Ramos (cell line): Measurements from ENCODE around the gene PACS1.
"Not testable (repeated sequence)": the region's sequence is repeated elsewhere in the genome, so short reads cannot be mapped to it uniquely, and the experiment has no call there.

ENCODE experiments used
- in situ Hi-C: fragments of 300-500 bp; cut with MboI; formaldehyde crosslinking; loops from one replicate; pipeline ENCODE4 v1.14.3; 2022; ENCODE audit warnings: low sequenced_read_pairs; ENCODE audit not compliant: unreplicated experiment

Gene PACS1

DNA sequence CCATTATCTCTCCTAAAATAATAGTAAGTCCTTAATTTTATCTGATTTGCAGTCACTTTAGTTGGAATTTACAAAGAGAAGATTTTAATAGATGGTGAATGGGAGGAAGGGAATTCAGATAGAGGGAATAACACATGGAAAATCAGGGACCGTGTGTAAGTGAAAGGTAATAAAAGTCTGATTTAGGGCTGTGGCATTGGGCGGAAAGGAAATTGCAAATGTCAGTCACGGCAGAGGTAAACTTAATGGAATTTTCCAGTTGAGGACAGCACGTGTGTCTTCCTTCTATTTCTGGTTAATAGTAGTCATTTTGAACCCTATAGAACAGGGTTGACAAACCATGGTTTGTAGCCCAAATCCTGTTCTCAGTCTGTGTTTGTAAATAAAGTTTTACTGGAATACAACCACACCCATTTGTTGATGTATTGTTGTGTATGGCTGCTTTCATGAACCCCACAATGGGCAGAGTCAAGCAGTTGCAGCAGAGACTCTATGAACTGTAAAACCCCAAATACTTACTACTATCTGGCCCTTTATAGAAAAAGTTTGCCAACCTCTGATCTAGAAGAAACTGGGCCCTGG, 34.1 kb downstream of the PACS1 start:
- in situ Hi-C loops = no loop called here

DNA sequence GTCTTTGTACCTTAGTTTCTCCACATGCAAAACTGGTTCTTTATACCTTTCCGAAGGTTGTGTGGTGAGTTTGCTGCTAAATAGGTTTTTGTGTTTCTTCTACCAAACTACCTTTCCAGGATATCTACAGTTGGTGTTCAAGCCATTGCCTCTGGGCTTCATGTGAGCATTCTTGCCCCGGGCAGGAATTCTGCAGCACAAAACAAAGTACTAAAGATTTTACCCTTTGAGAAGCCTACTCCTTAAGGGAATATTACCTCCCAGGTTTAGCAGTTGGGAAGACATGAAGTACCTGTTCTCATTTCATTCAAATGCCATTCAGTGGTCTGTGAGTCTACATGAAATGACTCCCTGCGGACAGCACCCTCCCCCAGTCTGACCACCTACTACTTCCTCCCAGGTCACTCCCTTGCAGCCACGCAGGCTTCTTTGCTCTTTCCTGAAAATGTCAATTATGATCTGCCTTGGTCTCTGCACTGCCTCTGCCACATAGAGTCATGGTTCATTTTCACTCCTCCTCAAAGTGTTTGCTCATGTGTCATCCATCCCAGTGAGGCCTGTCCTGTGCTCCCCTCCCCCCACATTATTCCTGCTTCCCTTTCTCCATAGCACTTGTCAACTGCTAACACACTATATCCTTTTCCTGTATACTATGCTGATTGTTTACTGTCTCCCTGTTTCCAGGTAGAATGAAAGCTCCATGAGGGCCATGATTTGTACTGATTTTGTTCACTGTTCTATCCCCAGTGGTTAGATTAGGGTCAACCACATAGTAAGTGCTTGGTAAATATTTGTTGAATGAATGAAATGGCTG, 36.9 kb downstream of the PACS1 start:
- in situ Hi-C loops = no loop called here

DNA sequence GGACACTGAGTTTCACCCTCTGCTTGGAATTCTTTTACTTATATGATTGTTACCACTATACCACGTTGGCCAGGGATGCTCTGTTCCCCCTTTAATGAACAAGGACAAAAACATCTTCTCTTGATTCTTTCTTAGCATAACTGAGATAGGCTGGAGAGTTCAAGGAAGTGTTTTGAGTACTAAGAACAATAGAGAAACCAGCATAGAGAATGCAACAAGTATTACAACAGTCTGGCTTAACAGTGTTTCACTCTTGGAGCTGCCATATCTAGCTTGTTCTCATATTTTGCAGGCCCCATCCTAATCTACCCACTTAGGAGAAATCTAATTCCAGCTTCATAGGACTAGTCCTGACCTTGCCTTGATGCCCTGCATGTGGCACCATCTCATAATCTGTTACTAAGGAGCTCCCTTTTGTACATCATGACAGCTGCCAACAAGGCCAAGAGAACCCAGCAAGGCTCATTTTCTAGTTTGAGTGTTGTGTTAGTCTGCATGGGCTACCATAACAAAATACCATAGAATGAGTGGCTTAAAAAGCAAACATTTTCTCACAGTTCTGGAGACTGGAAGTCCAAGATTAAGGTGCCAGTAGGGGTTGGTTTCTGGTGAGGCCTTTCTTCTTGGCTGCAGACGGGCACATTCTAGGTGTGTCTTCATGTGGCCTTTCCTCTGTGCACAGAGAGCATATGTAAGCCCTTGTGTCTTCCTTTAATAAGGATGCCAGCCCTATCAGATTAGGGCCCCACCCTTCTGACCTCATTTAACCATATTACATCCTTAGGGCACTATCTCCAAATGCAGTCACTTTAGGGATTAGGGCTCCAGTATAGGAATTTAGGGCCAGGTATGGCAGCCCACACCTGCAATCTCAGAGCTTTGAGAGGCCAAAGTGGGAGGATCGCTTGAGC, 37.8 kb downstream of the PACS1 start:
- in situ Hi-C loops = no loop called here

DNA sequence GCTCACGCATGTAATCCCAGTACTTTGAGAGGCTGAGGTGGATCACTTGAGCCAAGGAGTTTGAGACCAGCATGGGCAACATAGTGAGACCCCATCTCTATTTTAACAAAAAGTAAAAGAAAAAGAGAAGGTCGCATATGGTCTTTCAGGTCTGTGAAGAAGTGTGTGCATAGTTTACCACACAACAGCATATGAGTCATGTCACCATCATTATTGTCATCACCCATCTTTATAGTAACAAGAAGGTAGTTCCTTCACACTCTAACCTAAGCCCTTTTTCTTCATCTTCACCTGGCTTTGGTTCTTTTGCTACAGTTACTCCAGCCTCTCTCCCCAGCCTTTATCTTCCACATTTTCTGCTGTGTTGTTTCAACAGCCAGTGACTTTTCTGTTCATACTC, 39.2 kb downstream of the PACS1 start:
- in situ Hi-C loops = no loop called here

DNA sequence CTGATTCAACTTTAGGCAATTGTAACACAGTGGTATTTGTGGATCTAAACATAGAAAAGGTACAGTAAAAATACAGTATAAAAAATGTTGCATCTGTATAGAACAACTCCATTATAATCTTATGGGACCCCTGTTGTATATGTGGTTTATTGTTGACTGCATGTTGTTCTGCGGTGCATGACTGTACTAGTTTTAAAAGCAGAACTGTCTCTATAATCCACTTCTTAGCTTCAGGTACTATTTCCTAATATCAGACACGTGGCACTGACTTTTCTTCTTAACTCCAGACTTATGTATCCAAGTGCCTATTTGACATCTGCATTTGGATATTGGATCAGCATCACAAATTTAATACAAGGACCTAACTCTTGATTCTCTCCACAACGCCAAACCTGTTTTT, 41.1 kb downstream of the PACS1 start:
- in situ Hi-C loops = no loop called here

DNA sequence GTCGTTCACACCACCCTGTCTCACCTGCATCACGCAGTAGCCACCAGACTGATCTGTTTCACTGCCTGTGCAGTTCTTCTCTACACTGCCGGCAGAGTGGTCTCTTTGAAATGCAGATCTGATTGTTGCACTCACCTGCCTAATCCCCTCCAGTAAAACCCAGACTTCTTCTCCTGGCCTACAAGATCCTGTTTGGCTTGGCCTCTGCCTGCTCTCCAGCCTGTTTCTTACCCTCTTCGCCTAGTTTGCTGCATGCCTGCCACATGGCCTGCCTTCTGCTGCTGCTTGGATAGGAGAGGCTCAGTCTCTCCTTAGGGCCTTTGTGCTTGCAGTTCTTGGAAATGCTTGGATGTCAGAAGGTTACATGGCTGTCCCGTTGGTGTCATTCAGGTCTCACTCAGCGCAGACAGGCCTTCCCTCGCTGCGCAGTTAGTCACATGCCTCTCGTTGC, 42.0 kb downstream of the PACS1 start:
- in situ Hi-C loops = no loop called here

DNA sequence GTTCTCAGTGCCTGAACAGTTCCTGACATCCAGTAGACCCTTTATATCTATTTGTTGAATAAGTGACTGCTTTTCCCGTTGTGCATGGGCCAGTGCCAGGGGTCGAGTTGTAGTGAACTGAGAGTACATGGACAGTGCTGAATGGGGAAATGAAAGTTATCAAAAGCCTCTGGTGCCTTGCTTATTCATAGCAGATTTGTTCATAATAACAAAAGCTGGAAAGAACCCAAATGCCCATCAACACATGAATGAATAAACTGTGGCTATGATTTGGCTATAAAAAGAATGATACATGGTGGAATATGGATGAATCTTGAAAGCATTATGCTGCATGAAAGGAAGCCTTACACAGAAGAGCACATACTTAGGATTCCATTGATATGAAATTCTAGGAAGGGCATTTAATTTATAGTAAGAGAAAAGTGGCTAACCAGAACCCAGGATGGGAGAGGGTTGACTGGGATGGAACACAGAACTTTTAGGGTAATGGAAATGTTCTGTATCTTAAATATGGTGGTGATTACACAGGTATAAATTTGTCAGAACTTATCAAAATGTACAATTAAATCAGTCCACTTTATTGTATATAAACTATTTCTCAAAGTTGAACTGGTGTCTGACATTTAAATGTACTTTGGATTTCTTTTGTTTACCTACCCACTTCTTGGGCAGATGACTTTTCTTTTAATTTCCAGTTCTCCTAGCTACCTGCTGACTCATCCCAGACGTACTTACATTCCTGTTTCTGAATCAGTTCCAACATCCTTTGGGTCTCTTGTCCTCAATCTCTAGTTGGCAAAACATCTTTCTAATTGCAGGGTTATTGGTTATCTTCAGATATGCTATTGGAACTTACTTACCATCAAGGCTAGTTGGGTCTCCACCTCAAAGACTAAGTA, 42.8 kb downstream of the PACS1 start:
- in situ Hi-C loops = no loop called here

DNA sequence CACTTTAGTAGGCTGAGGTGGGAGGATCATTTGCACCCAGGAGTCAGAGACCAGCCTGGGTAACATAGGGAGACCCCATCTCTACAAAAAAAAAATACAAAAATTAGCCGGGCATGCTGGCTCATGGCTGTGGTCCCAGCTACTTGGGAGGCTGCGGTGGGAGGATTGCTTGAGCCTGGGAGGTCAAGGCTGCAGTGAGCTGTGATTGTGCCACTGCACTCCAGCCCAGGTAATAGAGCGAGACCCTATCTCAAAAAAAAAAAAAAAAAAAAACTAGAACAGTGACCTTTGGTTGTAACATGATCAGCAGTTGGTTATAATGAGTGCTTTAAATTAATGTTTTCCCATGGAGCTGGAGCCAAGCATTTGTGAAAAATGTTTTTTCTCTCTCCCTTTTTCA, 44.9 kb downstream of the PACS1 start:
- in situ Hi-C loops = not testable (repeated sequence)

DNA sequence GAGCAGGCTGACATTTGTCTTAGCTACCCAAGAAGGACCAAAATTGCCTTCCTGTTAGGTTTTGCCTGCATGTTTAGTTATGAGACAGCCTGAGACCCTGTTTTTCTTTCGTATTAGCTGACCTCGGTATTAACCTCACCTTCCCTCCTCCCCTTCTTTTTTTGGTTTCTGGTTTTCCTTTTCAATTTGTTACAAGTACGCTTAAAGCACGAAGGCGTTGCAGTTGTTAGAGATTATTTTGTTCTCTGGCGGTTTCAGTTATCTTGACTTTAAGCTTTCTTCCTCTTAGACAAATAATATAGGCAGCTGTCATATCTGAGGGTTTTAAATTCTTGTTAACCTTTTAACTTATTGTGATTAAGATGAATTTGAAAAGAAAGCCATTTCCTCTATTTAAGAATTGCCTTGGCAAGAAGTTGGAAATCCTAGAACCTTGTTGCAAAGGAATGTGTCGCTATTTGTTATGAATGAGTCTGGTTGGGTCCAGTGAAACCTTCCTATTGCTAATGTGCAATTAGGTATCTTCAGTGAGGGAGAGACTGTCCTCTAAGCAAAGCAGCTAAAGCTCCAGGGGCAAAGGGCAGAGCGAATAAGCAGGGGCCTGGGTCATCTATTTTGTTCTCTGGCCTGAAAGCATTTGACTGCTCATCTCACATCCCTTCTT, 45.7 kb downstream of the PACS1 start:
- in situ Hi-C loops = no loop called here

DNA sequence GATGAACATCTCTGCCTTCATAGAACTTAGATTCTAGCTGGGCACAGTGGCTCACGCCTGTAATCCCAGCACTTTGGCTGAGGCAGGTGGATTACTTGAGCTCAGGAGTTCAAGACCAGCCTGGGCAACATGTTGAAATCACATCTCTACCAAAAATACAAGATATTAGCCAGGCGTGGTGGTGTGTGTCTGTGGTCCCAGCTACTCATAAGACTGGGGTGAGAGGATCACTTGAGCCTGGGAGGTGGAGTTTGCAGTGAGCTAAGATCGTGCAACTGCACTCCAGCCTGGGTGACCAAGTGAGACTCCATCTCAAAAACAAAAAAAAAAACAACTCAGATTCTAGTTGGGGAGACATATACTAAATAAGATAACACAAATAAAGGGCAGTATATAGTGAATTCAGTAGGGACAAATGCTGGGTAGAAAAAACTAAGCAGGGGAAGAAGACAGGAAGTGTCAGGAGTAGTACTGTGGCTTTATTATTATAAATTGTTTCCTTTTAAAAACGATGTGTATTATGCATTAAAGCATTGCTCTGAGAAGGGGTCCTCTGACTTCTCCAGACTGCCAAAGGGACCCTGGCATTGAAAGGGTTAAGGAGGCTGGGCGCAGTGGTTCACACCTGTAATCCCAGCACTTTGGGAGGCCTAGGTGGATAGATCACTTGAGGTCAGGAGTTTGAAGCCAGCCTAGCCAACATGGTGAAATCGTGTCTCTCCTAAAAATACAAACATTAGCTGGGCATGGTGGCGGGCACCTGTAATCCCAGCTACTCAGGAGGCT, 46.7 kb downstream of the PACS1 start:
- in situ Hi-C loops = no loop called here

DNA sequence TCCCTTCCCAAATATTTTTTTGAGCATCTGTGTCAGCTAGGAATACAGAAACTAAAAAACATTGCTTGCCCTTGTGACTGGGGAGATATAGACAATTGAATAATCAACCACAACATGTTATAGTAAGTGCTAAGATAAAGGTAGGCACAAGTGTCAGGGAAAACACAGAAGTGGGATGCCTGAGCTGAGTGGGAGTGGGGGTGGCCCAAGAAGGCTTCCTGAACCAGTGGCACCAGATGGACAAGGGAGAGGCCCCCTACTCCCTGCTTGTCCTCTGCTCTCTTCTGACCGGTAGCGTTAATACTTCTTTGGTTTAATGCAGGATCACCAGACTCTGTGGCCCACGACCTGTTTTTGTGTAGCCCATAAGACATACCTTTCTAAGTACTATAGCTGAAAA, 48.8 kb downstream of the PACS1 start:
- in situ Hi-C loops = no loop called here

DNA sequence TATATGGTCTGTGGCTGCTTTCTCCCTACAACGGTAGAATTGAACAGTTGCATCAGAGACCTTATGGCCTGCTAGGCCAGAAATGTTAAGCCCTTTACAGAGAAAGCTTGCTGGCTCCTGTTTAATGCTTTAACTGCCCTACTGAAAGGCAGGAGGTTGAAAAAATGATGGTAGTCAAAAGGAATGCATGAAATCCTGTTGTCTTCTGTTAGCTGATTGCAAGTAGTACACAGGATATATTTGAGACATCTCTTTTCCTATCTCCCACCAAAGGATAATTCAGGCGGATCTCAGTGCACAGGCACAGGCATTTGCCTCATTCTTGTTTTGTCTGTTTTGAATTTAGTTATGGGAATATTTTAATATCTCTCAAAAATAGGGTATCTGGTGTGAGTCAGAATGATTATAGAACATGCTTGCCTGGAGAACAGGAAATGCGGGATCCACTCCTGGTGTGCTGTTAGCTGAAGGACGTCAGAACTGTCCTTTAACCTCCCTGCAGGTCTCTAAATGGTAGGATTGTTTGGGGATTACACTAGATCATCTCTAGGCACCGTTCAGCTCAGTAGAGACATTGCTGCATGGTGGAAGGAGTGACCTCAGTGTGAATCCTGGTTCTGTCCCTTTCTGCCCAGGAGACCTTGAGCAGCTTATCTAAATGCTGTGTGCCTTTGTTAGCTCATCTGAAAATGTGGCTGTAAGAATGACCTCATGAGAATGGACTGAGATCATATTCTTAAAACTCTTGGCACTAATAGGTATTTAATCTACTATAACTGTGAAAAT, 49.5 kb downstream of the PACS1 start:
- in situ Hi-C loops = no loop called here

DNA sequence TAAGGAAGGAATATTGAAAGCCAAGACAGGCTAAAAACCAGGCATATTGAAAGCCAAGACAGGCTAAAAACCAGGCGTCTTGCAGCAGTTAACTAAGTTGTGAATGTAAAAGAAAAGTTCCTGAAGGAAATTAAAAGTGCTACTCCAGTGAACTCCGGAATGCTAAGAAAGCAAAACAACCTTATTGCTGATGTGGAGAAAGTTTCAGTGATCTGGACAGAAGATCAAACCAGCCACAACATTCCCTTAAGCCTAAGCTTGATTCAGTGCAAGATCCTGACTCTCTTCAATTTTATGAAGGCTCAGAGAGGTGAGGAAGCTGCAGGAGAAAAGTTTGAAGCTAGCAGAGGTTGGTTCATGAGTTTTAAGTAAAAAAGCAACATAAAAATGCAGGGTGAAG, 51.4 kb downstream of the PACS1 start:
- in situ Hi-C loops = no loop called here

DNA sequence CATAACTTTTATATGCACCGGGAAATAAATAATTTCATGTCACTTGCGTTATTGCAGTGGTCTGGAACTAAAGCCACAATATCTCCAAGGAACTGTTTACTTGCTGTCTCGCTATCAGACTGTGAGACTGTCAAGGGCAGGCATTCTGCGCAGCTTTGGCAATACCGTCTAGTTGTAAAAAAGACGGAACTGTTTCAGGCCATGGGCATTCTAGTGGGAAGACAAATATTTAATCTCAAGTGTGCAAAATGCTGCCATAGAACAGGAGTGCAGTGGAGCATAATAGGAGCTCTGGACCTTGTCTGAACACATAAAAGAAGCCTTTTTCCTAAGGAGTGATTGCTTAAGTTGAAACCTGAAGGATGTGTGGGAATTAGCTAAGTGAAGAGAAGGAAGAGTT, 53.8 kb downstream of the PACS1 start:
- in situ Hi-C loops = no loop called here

DNA sequence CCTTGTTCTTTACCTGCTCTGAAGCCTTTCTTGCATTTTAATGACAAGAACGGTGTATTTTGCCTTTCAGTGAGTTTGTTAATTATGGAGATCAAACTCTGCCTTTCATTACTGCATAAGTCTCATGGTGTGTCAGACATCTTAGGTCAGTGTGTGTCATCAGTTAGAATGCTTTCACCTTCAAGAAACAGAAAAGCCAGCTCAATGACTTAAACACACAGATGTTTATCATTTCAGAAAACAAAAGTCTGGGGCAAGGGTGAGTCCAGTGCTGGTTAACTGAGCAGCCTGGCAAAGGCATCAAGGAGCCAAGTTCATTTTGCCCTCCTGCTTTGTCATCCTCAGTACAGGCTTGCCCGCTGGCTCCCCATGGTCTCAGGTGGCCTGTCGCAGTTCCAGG, 54.5 kb downstream of the PACS1 start:
- in situ Hi-C loops = no loop called here

DNA sequence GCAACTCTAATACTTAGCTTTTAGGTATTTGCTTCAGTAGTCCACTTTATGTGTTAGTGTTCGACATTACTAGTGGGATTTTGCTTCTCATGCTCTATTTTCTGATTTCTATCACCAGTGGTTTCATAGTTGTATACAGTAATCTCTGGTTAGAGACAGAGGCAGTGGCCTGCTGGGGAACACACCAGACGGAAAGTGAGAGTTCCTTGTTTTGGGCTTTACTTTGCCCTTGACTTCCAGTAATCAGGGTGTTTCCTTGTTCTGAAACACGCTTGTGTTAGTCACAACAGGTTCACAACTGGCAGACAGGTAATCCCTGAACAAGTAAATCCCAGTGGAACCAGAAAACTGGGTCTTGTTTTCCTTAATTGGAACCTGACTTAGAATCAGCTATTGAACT, 56.0 kb downstream of the PACS1 start:
- in situ Hi-C loops = no loop called here

DNA sequence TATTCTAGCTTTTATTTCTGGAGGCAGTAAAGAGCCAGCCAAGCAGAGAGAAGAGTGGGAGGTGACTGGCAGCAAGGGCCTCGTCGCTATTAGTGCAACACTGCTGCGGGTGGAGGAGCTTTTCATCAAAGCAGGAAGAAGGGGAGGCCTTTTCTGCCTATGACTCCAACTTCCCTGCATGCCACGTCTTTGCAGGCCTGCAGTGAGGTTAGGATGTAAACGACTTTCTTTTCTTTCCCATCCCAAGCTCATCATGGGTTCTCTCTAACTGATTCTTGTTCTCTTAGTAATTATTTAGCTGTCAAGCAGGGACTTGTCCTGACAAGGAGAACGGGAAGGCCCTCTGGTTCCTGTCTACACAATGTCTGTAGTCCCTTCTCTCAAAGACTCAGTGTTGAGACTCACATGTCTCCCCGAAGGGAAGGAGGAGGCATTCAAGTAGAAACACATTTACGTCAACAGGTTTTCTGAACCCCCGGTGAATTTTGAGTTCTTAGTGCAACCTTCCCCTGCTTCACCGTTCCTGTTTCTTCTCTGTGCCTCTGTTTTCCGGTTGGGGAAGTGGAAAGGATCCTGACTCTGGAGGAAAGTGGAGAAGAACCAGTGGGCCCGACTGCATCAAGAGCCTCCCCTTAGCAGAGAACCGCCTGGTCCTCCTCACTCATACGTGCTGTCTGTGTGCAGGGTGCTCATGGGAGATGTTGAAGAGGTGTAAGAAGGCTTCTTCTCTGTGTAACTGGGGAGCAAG, 56.9 kb downstream of the PACS1 start:
- in situ Hi-C loops = no loop called here
